ENCODE results near the gene SWSAP1.
"Not testable (repeated sequence)": the region's sequence is repeated elsewhere in the genome, so short reads cannot be mapped to it uniquely, and the experiment has no call there.

SWSAP1 gene

GRCh38 chr19:11374433-11375142, at the start of gene SWSAP1:
SWSAP1 (plus strand) TSS chr19:11374666; CDS start chr19:11374681, 15 bp downstream.
- peak; percentile 100 for DNase-seq (ENCODE audit: low spot score)

- DNase-seq (ENCODE audit: low spot score) = no peak
Measured at GRCh38 chr19:11324748-11325389, 49.6 kb upstream of the SWSAP1 start.

GRCh38 chr19:11325544-11325943, 48.9 kb upstream of the SWSAP1 start:
- DNase-seq (ENCODE audit: low spot score) = no peak

- DNase-seq (ENCODE audit: low spot score) = no peak
Measured at GRCh38 chr19:11330127-11330526, 44.3 kb upstream of the SWSAP1 start.

- DNase-seq (ENCODE audit: low spot score) = no peak
Measured at GRCh38 chr19:11331502-11331901, 43.0 kb upstream of the SWSAP1 start.

- DNase-seq (ENCODE audit: low spot score) = no peak
Measured at GRCh38 chr19:11332822-11333221, 41.6 kb upstream of the SWSAP1 start.

GRCh38 chr19:11333838-11334237, 40.6 kb upstream of the SWSAP1 start:
- not testable (repeated sequence) for DNase-seq (ENCODE audit: low spot score)

- no peak for DNase-seq (ENCODE audit: low spot score)
Measured at GRCh38 chr19:11335449-11336146, 38.9 kb upstream of the SWSAP1 start.

GRCh38 chr19:11337080-11337479, 37.4 kb upstream of the SWSAP1 start:
- no peak for DNase-seq (ENCODE audit: low spot score)

GRCh38 chr19:11338121-11338520, 36.3 kb upstream of the SWSAP1 start:
- no peak for DNase-seq (ENCODE audit: low spot score)

GRCh38 chr19:11338569-11339253, 35.8 kb upstream of the SWSAP1 start:
- no peak for DNase-seq (ENCODE audit: low spot score)

GRCh38 chr19:11339254-11340098, 35.0 kb upstream of the SWSAP1 start, which contains the start of gene RAB3D:
RAB3D (minus strand) TSS chr19:11339657; CDS start chr19:11337399, 2,258 bp downstream.
- DNase-seq (ENCODE audit: low spot score) = peak; percentile 67

- not testable (repeated sequence) for DNase-seq (ENCODE audit: low spot score)
Measured at GRCh38 chr19:11340099-11340467, 34.4 kb upstream of the SWSAP1 start.

GRCh38 chr19:11342429-11342828, 32.0 kb upstream of the SWSAP1 start:
- DNase-seq (ENCODE audit: low spot score) = no peak

GRCh38 chr19:11345122-11345803, 29.2 kb upstream of the SWSAP1 start:
- no peak for DNase-seq (ENCODE audit: low spot score)

GRCh38 chr19:11346104-11346940, 28.1 kb upstream of the SWSAP1 start, which contains the start of the genes CCDC159 and TMEM205:
CCDC159 (plus strand) TSS chr19:11346519; CDS start chr19:11346607, 88 bp downstream.
TMEM205 (minus strand) TSS chr19:11346268; CDS start chr19:11345619, 649 bp downstream.
- peak; percentile 99 for DNase-seq (ENCODE audit: low spot score)

- no peak for DNase-seq (ENCODE audit: low spot score)
Measured at GRCh38 chr19:11347546-11348039, 26.9 kb upstream of the SWSAP1 start.

- no peak for DNase-seq (ENCODE audit: low spot score)
Measured at GRCh38 chr19:11349171-11349570, 25.3 kb upstream of the SWSAP1 start.

- not testable (repeated sequence) for DNase-seq (ENCODE audit: low spot score)
Measured at GRCh38 chr19:11354102-11354501, 20.4 kb upstream of the SWSAP1 start.

Data from pons (tissue), 1 donor.